Measurements from ENCODE around the gene SLC6A3. TPM values are rescaled to one million over a fixed set of nuclear protein-coding genes. Genes with fewer than 3 reads are reported as not detected.

Gene SLC6A3
- total and polyA plus RNA-seq, 2 of the 13 experiments (the other 11 are each of a cell fraction or from before 2014, with no cell fraction given), result 0.01 TPM; not detected in 1

- Histone ChIP-seq H3K79me2 (ENCODE audit: insufficient read depth, low read length) (no peaks in the 10 kb centered on the region), H3K9ac (ENCODE audit: insufficient read depth, low read depth, low read length) (no peak overlapping the region), H3K4me1 (ENCODE audit: insufficient read depth, low read length) (no peaks in the 10 kb centered on the region), H3K36me3 (replicated peaks in 1 of 2; ENCODE audit: control insufficient read depth in 1 of 2, insufficient read depth in 2 of 2, low read length in 2 of 2) (no peaks in the 10 kb centered on the region), H3K4me3 (replicated peaks in 1 of 3; ENCODE audit: insufficient read depth in 1 of 3, low read depth in 2 of 3, low read length in 3 of 3) (no peak overlapping the region), H2AFZ (ENCODE audit: low read length) (no peak overlapping the region), H3K9me3 (ENCODE audit: low read length) (no peaks in the 10 kb centered on the region), H3K27me3 (ENCODE audit: control insufficient read depth in 1 of 2, insufficient read depth in 2 of 2, low read length in 2 of 2) (peaks cover 19 to 39% of the 10 kb centered on the region in 2 experiments), H3K4me2 (ENCODE audit: low read depth, low read length) (no peak overlapping the region), H4K20me1 (ENCODE audit: insufficient read depth, low read length) (peaks cover 4% of the 10 kb centered on the region; the same call in 1 of the 2 replicates), H3K27ac (ENCODE audit: extremely low read length, insufficient read depth, low read length) (no peak overlapping the region)
- TF ChIP-seq ZNF276 (CRISPR knock-in tag; IDR thresholded peaks at IDR 0.05; ENCODE audit: low read depth) (no peak), CREB1 (IDR thresholded peaks at IDR 0.05) (no peak), CREB1 (CRISPR knock-in tag; IDR thresholded peaks at IDR 0.05) (no peak), FOXK1 (CRISPR knock-in tag; IDR thresholded peaks at IDR 0.05; ENCODE audit: borderline replicate concordance, low read depth) (no peak), ZNF598 (CRISPR knock-in tag; IDR thresholded peaks at IDR 0.05; ENCODE audit: borderline replicate concordance) (no peak), ZNF362 (CRISPR knock-in tag; IDR thresholded peaks at IDR 0.05; ENCODE audit: borderline replicate concordance) (no peak), RNF219 (CRISPR knock-in tag; IDR thresholded peaks at IDR 0.05) (no peak), POLR2A (IDR thresholded peaks at IDR 0.05; ENCODE audit: insufficient read depth in 1 of 2, low read depth in 2 of 2, low read length in 2 of 2) (no peak), JARID2 (CRISPR knock-in tag; IDR thresholded peaks at IDR 0.05; ENCODE audit: insufficient replicate concordance) (no peak)
- 18% methylated on average over 10 of the region's 22 CpGs for WGBS (ENCODE audit: low lambda C conversion rate)
- ATAC-seq (no peak), FAIRE-seq (no peak), DNase-seq (ENCODE audit: low spot score) (no peak)
- no TSS peak for BruUV-seq (replicated peaks)
- intact Hi-C loops (cut with micrococcal nuclease; ENCODE audit: unreplicated experiment) (no loop called here), in situ Hi-C loops (cut with HindIII; ENCODE audit: extremely low pct_ligation_motif_present, low pct_unique_long_range_greater_than_20kb) (no loop called here)
- ChIA-PET POLR2A (no interaction called here), CTCF (ENCODE audit: low intra/inter-chr PET ratio, low total read pairs) (no interaction called here)
Measured at GRCh38 chr5:1415626-1416360, 29.4 kb downstream of the SLC6A3 start.
